Kidney (tissue), 14 donors: Measurements from ENCODE around the gene CFAP20DC. TPM values are rescaled to one million over a fixed set of nuclear protein-coding genes. Genes with fewer than 3 reads are reported as not detected.

Experiments
- DNase-seq, 5 donors: peaks; one replicate each; pipeline ENCODE4 v3.0.0-alpha.2; 2013 to 2020
- FAIRE-seq: peaks from 2 replicates; lab custom pipeline; 2012; peaks lifted over from hg19 to GRCh38; lab: Jason Lieb, UNC
- H3K27ac ChIP-seq, 2 donors: one replicate each; pipeline ENCODE4 v1.7.0; 2013; ENCODE audit warnings: low read depth in 2 of 2, low read length in 2 of 2, inconsistent platforms in 1 of 2
- H3K27me3 ChIP-seq: one replicate; pipeline ENCODE4 v1.7.1; 2013; ENCODE audit warnings: low read length, inconsistent platforms; ENCODE audit not compliant: control insufficient read depth, insufficient read depth
- H3K36me3 ChIP-seq, 3 donors: one replicate each; pipeline versions ENCODE4 v1.7.0 to v1.7.1; 2013; ENCODE audit warnings: low read length in 3 of 3, control low read depth in 1 of 3, inconsistent platforms in 1 of 3; ENCODE audit not compliant: insufficient read depth in 3 of 3, control insufficient read depth in 2 of 3
- H3K4me1 ChIP-seq, 3 donors: one replicate each; pipeline versions ENCODE4 v1.7.0 to v1.7.1; 2013; ENCODE audit warnings: low read length in 3 of 3, inconsistent platforms in 1 of 3, low read depth in 1 of 3; ENCODE audit not compliant: control insufficient read depth in 2 of 3, insufficient read depth in 2 of 3
- H3K4me3 ChIP-seq, 3 donors: one replicate each; pipeline versions ENCODE4 v1.7.0 to v1.8.1; 2013; ENCODE audit warnings: low read length in 3 of 3, control low read depth in 1 of 3, inconsistent platforms in 1 of 3
- H3K9ac ChIP-seq, 3 donors: one replicate each; pipeline versions ENCODE4 v1.7.0 to v1.7.1; 2013; ENCODE audit warnings: low read length in 3 of 3, control low read depth in 1 of 3, inconsistent platforms in 1 of 3
- H3K9me3 ChIP-seq, 3 donors: one replicate each; pipeline versions ENCODE4 v1.7.0 to v1.7.1; 2013; ENCODE audit warnings: low read length in 3 of 3, control low read depth in 1 of 3, inconsistent platforms in 1 of 3; ENCODE audit not compliant: control insufficient read depth in 2 of 3, insufficient read depth in 1 of 3
- intact Hi-C: fragments of 100-400 bp; cut with DNase I; formaldehyde crosslinking; loops from one replicate; pipeline ENCODE4 v1.11.1; 2022
- polyA plus RNA-seq: library from polyadenylated mRNA; stranded (reverse); fragments of 350-450 nt; fragmentation: Illumina TruSeq; extraction: RNeasy Lipid Tissue Mini Kit (QIAGEN cat#74804); gene quantifications from one replicate; pipeline ENCODE4 v1.2.3, GENCODE V29; 2014; ENCODE audit warnings: low read depth, low replicate concordance; ENCODE audit not compliant: insufficient read depth
- total RNA-seq: library from RNA; stranded (reverse); fragmentation: NEBNext Ultra II Directional; extraction: Animal tissue kit (Norgen Biotek cat#: 25700); gene quantifications from one replicate; pipeline ENCODE4 v1.2.1, GENCODE V29; 2021
- TF ChIP-seq, protein P1 (sequence below): IDR thresholded peaks from 3 replicates; pipeline ENCODE4 v1.5.1; 2012; ENCODE audit warnings: mild to moderate bottlenecking, moderate library complexity, borderline replicate concordance; ENCODE audit not compliant: insufficient read depth; ENCODE audit errors: extremely low read depth
- donor health status: control.
- donor health status: control.
- donor health status: control.
- donor health status: control.
- donor health status: control.
- donor health status: DM: yes; HTN: yes; CAD: no.
- donor health status: Normal renal cell carcinoma (clear cell type).

CFAP20DC gene
- total and polyA plus RNA-seq, 2 donors from 2014 or later = 0.73 to 3.2 TPM

DNA sequence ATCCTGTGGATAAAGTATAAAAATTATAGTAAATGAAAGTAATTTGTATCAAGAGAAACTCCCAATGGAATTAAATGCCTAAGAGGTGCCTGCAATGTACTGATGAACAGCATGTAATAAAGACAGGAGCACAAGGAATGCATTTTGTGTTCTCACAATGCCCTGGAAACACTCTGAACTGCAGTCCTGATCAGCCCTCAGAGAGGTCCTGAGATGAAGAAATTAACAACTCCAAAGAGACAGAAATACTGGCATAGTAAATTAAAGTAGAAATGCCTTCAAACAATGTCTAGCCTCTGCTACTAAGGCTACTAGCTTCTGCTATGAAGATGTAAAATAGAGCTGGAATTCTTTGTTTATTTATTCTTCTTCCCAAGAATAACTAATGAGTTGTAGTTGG lies 59.9 kb downstream of the CFAP20DC start:
- intact Hi-C loops = no loop called here
- no peaks in the 10 kb centered on the region for H3K27me3 ChIP-seq
- H3K27ac ChIP-seq = no peak overlapping the region
- no peaks in the 10 kb centered on the region for H3K4me1 ChIP-seq
- no peak for DNase-seq
- H3K4me3 ChIP-seq = no peak overlapping the region
- FAIRE-seq = no peak
- H3K36me3 ChIP-seq = no peaks in the 10 kb centered on the region
- no peak overlapping the region for H3K9ac ChIP-seq
- TF ChIP-seq, protein P1, sequence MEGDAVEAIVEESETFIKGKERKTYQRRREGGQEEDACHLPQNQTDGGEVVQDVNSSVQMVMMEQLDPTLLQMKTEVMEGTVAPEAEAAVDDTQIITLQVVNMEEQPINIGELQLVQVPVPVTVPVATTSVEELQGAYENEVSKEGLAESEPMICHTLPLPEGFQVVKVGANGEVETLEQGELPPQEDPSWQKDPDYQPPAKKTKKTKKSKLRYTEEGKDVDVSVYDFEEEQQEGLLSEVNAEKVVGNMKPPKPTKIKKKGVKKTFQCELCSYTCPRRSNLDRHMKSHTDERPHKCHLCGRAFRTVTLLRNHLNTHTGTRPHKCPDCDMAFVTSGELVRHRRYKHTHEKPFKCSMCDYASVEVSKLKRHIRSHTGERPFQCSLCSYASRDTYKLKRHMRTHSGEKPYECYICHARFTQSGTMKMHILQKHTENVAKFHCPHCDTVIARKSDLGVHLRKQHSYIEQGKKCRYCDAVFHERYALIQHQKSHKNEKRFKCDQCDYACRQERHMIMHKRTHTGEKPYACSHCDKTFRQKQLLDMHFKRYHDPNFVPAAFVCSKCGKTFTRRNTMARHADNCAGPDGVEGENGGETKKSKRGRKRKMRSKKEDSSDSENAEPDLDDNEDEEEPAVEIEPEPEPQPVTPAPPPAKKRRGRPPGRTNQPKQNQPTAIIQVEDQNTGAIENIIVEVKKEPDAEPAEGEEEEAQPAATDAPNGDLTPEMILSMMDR = no peak
- H3K9me3 ChIP-seq = peaks cover 0 to 3% (median 0%) of the 10 kb centered on the region in 3 donors

DNA sequence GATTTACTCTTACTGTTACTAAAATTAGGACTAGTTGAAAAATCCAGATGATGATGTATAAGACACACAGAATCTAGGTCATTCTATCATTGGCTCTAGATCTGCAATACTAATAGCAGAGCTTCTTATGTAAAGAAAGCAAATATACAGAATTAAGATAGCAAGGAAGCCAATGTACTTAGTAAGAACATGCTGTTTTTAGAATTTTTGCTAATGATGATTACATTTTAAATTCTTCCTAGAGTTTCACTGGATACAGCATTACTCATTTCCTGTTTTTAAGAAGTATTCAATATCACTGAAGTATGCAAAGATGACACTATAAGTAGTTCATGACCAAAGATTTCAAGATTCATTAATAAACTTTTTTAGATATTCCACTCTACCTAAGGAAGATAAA lies 60.7 kb downstream of the CFAP20DC start:
- FAIRE-seq (no peak), DNase-seq (no peak)
- no peaks in the 10 kb centered on the region for H3K27me3 ChIP-seq
- H3K9ac ChIP-seq = no peak overlapping the region
- no peaks in the 10 kb centered on the region for H3K4me1 ChIP-seq
- H3K27ac ChIP-seq = no peak overlapping the region
- TF ChIP-seq, protein P1 = no peak
- intact Hi-C loops = no loop called here
- peaks cover 0 to 3% (median 0%) of the 10 kb centered on the region in 3 donors for H3K9me3 ChIP-seq
- no peak overlapping the region for H3K4me3 ChIP-seq
- H3K36me3 ChIP-seq = no peaks in the 10 kb centered on the region

DNA sequence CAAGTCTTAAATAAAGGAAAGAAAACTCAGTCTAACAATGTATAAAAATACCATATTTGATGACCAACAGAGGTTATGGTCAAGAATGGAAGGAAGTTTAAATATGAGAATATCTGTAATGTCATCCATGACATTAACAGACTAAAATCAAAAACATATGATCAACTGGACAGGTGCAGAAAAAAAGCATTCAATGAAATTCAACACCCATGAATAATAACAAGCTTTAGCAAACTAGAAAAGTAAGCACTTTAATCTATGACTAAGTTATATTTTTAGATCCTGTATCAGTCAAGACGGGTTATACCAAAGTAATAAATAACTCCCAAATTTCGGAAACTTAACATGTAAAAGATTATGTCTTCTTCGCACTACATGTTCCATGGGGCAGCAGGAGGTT lies 61.8 kb downstream of the CFAP20DC start:
- Histone ChIP-seq H3K4me3 (no peak overlapping the region), H3K36me3 (no peaks in the 10 kb centered on the region), H3K9ac (no peak overlapping the region), H3K4me1 (no peaks in the 10 kb centered on the region), H3K27me3 (no peaks in the 10 kb centered on the region), H3K27ac (no peak overlapping the region), H3K9me3 (peaks cover 0 to 3% (median 0%) of the 10 kb centered on the region in 3 donors)
- DNase-seq (no peak), FAIRE-seq (no peak)
- TF ChIP-seq, protein P1 = no peak
- intact Hi-C loops = no loop called here

DNA sequence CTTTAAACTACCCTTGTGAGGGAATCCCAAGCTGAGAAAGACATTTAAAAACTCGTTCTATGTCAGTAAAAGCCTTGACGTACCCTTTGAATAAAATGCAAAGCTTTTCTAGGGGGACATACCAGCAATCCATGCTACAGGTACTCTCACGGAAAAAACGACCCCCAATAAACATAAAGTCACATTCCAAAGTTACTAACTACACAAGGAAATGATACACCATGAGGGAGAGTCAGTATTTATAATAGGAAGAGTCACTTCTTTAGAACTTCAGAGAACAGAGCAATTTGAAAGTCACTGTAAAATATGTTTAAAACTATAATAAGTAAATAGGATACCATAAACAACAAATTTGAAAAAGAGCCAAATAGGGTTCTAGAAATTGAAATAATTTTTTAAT lies 63.2 kb downstream of the CFAP20DC start:
- no peaks in the 10 kb centered on the region for H3K36me3 ChIP-seq
- intact Hi-C loops = no loop called here
- DNase-seq = no peak
- no peak overlapping the region for H3K9ac ChIP-seq
- H3K4me3 ChIP-seq = no peak overlapping the region
- H3K4me1 ChIP-seq = no peaks in the 10 kb centered on the region
- FAIRE-seq = no peak
- TF ChIP-seq, protein P1 = no peak
- H3K27ac ChIP-seq = no peak overlapping the region
- no peaks in the 10 kb centered on the region for H3K27me3 ChIP-seq
- H3K9me3 ChIP-seq = peaks cover 0 to 3% (median 0%) of the 10 kb centered on the region in 3 donors
